PC-3 (cell line): Measurements from ENCODE around the gene CLPTM1L.

Source experiments
- EZH2 ChIP-seq: fragments of 300-600 bp; sonication (generic); IDR thresholded peaks from one replicate; pipeline ENCODE4 v1.6.1; 2017; ENCODE audit warnings: antibody characterized with exemption, mild to moderate bottlenecking, low read length; ENCODE audit not compliant: unreplicated experiment
- TF ChIP-seq, protein P1 (sequence below): fragments of 300-600 bp; sonication (generic); conservative IDR thresholded peaks from 2 replicates; pipeline ENCODE4 v1.5.1; 2017; ENCODE audit warnings: antibody characterized with exemption, low read depth, mild to moderate bottlenecking, low read length

DNA sequence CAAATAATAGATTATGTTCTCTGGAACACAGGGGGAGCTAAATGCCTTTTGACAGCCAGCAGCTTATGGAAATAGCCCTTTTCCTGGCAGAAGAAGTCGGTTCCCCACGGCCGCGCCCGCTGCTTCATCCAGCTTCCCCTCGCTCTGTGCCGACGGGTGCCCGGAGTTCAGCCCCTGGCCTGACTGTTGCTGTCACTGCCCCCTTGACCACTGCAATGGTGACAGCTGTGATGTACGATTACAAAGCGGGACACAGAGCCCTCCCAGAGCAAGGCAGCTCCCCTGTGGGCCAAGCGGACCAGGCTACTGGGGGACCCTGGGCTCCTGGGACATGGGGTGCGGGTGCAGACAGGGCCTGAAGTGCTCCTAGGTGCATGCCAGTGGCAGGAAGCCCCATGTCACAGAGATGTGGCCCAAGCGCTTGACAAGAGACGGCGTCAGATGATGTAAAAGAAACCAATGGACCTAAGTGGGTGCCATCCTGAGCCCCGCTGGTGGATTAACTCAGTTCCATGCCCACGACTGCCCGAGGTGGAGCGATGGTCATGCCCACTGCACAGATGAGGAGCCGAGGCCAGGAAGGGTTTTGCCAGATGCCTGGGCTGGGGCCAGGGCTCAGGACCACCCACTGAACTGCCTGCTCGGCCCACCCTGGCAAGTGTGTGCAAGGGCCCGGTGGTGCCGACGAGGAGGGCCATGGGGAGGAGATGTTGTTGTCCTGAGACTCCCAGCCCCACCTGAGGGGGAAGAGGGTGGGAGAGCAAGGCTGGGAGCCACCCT lies 13.2 kb upstream of the CLPTM1L start:
- TF ChIP-seq, protein P1, sequence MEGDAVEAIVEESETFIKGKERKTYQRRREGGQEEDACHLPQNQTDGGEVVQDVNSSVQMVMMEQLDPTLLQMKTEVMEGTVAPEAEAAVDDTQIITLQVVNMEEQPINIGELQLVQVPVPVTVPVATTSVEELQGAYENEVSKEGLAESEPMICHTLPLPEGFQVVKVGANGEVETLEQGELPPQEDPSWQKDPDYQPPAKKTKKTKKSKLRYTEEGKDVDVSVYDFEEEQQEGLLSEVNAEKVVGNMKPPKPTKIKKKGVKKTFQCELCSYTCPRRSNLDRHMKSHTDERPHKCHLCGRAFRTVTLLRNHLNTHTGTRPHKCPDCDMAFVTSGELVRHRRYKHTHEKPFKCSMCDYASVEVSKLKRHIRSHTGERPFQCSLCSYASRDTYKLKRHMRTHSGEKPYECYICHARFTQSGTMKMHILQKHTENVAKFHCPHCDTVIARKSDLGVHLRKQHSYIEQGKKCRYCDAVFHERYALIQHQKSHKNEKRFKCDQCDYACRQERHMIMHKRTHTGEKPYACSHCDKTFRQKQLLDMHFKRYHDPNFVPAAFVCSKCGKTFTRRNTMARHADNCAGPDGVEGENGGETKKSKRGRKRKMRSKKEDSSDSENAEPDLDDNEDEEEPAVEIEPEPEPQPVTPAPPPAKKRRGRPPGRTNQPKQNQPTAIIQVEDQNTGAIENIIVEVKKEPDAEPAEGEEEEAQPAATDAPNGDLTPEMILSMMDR = no peak
- no peak for TF ChIP-seq EZH2
